Measurements from ENCODE around the gene GOLGA2. TPM values are rescaled to one million over a fixed set of nuclear protein-coding genes. Genes with fewer than 3 reads are reported as not detected.

GOLGA2 gene
- polyA plus RNA-seq, 1 of the 3 experiments (the other 2 are of a cell fraction): 103 TPM

DNA sequence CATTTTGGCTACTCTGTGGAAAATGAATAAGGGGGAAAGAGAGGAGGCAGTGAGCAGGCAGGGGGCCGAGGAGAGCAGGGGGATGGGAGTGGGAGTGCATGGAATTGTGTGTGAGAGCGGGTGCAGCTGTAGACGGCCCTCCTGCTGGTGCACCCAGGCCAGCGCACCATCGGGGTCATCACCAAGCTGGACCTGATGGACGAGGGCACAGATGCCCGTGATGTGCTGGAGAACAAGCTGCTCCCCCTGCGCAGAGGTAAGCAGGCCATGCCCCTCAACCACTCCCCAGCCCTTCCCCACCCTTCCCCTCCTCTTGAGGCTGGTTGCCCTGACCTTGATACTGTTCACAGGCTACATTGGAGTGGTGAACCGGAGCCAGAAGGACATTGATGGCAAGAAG lies 56.0 kb downstream of the GOLGA2 start:
- peak; percentile 27 for DNase-seq
- over 99% methylated on average over 9 of the region's 9 CpGs for WGBS (ENCODE audit: low lambda C conversion rate)
- Histone ChIP-seq H3K4me1 (ENCODE audit: control insufficient read depth in 1 of 2, insufficient read depth in 2 of 2, low read depth in 1 of 2, low read length in 1 of 2) (peaks cover 15 to 17% of the 10 kb centered on the region in 2 experiments; a peak in 3 of 4 replicates), H3K27me3 (ENCODE audit: insufficient read depth) (no peaks in the 10 kb centered on the region), H3K79me2 (ENCODE audit: insufficient read depth) (no peaks in the 10 kb centered on the region), H3K9me2 (no peaks in the 10 kb centered on the region), H3K4me3 (ENCODE audit: low read depth in 2 of 2, low read length in 1 of 2) (no peak overlapping the region), H3K27ac (ENCODE audit: low read depth in 2 of 2, low read length in 1 of 2) (no peak overlapping the region), H3K9ac (no peak overlapping the region), H3K9me3 (no peaks in the 10 kb centered on the region), H2AFZ (ENCODE audit: low read depth) (no peak overlapping the region), H3K36me3 (replicated peaks in 1 of 2; ENCODE audit: control insufficient read depth in 1 of 2, insufficient read depth in 2 of 2, low read length in 1 of 2) (peaks cover 12 to 13% of the 10 kb centered on the region in 2 experiments), H3F3A (replicated peaks; ENCODE audit: insufficient read depth) (peaks cover 11% of the 10 kb centered on the region), H4K20me1 (ENCODE audit: insufficient read depth) (no peaks in the 10 kb centered on the region), H3K4me2 (no peak overlapping the region)
- TF ChIP-seq EZH2phosphoT487 (IDR thresholded peaks at IDR 0.05; ENCODE audit: borderline replicate concordance, low read depth) (no peak), GATA2 (CRISPR knock-in tag; IDR thresholded peaks at IDR 0.05) (no peak), RAD21 (IDR thresholded peaks at IDR 0.05; ENCODE audit: low read length) (no peak), NFIC (IDR thresholded peaks at IDR 0.05; ENCODE audit: borderline replicate concordance) (no peak), TAF1 (IDR thresholded peaks at IDR 0.05; ENCODE audit: borderline replicate concordance, low read depth, low read length) (no peak), MEF2A (IDR thresholded peaks at IDR 0.05; ENCODE audit: borderline replicate concordance, low read depth) (no peak), POLR2AphosphoS5 (IDR thresholded peaks at IDR 0.05; ENCODE audit: low read depth, low read length) (no peak), RFX5 (IDR thresholded peaks at IDR 0.05; ENCODE audit: low read length) (no peak), SIN3A (IDR thresholded peaks at IDR 0.05; ENCODE audit: borderline replicate concordance, low read depth, low read length) (no peak), JUND (IDR thresholded peaks at IDR 0.05) (no peak), RCOR1 (IDR thresholded peaks at IDR 0.05; ENCODE audit: low read length) (no peak), RXRA (IDR thresholded peaks at IDR 0.05; ENCODE audit: borderline replicate concordance, low read depth) (no peak), YY1 (IDR thresholded peaks at IDR 0.05; ENCODE audit: low read depth) (no peak), NRF1 (IDR thresholded peaks at IDR 0.05; ENCODE audit: low read depth, low read length) (no peak)
- TF ChIP-seq, protein P1, sequence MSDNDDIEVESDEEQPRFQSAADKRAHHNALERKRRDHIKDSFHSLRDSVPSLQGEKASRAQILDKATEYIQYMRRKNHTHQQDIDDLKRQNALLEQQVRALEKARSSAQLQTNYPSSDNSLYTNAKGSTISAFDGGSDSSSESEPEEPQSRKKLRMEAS (IDR thresholded peaks at IDR 0.05; ENCODE audit: low read depth): no peak
- TF ChIP-seq, protein P2, sequence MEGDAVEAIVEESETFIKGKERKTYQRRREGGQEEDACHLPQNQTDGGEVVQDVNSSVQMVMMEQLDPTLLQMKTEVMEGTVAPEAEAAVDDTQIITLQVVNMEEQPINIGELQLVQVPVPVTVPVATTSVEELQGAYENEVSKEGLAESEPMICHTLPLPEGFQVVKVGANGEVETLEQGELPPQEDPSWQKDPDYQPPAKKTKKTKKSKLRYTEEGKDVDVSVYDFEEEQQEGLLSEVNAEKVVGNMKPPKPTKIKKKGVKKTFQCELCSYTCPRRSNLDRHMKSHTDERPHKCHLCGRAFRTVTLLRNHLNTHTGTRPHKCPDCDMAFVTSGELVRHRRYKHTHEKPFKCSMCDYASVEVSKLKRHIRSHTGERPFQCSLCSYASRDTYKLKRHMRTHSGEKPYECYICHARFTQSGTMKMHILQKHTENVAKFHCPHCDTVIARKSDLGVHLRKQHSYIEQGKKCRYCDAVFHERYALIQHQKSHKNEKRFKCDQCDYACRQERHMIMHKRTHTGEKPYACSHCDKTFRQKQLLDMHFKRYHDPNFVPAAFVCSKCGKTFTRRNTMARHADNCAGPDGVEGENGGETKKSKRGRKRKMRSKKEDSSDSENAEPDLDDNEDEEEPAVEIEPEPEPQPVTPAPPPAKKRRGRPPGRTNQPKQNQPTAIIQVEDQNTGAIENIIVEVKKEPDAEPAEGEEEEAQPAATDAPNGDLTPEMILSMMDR (IDR thresholded peaks at IDR 0.05): no peak
- TF ChIP-seq, protein P3, sequence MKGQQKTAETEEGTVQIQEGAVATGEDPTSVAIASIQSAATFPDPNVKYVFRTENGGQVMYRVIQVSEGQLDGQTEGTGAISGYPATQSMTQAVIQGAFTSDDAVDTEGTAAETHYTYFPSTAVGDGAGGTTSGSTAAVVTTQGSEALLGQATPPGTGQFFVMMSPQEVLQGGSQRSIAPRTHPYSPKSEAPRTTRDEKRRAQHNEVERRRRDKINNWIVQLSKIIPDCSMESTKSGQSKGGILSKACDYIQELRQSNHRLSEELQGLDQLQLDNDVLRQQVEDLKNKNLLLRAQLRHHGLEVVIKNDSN (IDR thresholded peaks at IDR 0.05; ENCODE audit: borderline replicate concordance, low read depth): no peak
- TF ChIP-seq, protein P4, sequence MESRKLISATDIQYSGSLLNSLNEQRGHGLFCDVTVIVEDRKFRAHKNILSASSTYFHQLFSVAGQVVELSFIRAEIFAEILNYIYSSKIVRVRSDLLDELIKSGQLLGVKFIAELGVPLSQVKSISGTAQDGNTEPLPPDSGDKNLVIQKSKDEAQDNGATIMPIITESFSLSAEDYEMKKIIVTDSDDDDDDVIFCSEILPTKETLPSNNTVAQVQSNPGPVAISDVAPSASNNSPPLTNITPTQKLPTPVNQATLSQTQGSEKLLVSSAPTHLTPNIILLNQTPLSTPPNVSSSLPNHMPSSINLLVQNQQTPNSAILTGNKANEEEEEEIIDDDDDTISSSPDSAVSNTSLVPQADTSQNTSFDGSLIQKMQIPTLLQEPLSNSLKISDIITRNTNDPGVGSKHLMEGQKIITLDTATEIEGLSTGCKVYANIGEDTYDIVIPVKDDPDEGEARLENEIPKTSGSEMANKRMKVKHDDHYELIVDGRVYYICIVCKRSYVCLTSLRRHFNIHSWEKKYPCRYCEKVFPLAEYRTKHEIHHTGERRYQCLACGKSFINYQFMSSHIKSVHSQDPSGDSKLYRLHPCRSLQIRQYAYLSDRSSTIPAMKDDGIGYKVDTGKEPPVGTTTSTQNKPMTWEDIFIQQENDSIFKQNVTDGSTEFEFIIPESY (IDR thresholded peaks at IDR 0.05; ENCODE audit: borderline replicate concordance, low read depth): no peak
- TF ChIP-seq, protein P5, sequence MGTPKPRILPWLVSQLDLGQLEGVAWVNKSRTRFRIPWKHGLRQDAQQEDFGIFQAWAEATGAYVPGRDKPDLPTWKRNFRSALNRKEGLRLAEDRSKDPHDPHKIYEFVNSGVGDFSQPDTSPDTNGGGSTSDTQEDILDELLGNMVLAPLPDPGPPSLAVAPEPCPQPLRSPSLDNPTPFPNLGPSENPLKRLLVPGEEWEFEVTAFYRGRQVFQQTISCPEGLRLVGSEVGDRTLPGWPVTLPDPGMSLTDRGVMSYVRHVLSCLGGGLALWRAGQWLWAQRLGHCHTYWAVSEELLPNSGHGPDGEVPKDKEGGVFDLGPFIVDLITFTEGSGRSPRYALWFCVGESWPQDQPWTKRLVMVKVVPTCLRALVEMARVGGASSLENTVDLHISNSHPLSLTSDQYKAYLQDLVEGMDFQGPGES (IDR thresholded peaks at IDR 0.05; ENCODE audit: low read depth, low read length): no peak
- TF ChIP-seq, protein P6, sequence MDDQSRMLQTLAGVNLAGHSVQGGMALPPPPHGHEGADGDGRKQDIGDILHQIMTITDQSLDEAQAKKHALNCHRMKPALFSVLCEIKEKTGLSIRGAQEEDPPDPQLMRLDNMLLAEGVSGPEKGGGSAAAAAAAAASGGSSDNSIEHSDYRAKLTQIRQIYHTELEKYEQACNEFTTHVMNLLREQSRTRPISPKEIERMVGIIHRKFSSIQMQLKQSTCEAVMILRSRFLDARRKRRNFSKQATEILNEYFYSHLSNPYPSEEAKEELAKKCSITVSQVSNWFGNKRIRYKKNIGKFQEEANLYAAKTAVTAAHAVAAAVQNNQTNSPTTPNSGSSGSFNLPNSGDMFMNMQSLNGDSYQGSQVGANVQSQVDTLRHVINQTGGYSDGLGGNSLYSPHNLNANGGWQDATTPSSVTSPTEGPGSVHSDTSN (IDR thresholded peaks at IDR 0.05): no peak
- CTCF ChIA-PET: interaction anchor here (0.6 kb wide), 1 partner anchor 23 kb away, joined by 3 read pairs; no protein-coding TSS in a partner anchor
- POLR2A ChIA-PET: no interaction called here
